T-helper 1 cell (primary cell): Measurements from ENCODE around the gene CENPQ.

Experiments
- DNase-seq, 5 donors: peaks; one replicate each; pipeline ENCODE4 v3.0.0-alpha.2; 2012 to 2020

CENPQ gene

GRCh38 chr6:49541936-49542335 lies 78.8 kb downstream of the CENPQ start:
- DNase-seq, result no peak
